ENCODE results near the gene HOXB4.

HOXB4 gene

DNA sequence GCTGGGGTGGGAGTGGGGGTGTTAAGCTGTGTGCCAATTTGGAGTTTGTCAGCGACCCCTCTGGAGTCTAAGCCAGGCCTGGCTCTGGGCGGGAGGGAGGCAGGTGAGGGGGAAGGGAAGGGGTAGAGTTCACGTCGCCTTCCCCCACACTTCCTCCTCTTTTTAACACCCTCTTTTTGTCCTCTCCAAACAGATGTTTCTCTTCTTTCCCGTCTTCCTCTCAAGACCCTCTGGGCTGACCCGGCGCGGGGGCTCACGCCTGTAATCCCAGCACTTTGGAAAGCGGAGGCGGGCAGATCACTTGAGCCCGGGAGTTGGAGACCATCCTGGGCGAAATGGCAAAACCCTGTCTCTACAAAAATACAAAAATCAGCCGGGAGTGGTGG is 50.6 kb downstream of the HOXB4 start:
- DNase-seq = no peak

DNA sequence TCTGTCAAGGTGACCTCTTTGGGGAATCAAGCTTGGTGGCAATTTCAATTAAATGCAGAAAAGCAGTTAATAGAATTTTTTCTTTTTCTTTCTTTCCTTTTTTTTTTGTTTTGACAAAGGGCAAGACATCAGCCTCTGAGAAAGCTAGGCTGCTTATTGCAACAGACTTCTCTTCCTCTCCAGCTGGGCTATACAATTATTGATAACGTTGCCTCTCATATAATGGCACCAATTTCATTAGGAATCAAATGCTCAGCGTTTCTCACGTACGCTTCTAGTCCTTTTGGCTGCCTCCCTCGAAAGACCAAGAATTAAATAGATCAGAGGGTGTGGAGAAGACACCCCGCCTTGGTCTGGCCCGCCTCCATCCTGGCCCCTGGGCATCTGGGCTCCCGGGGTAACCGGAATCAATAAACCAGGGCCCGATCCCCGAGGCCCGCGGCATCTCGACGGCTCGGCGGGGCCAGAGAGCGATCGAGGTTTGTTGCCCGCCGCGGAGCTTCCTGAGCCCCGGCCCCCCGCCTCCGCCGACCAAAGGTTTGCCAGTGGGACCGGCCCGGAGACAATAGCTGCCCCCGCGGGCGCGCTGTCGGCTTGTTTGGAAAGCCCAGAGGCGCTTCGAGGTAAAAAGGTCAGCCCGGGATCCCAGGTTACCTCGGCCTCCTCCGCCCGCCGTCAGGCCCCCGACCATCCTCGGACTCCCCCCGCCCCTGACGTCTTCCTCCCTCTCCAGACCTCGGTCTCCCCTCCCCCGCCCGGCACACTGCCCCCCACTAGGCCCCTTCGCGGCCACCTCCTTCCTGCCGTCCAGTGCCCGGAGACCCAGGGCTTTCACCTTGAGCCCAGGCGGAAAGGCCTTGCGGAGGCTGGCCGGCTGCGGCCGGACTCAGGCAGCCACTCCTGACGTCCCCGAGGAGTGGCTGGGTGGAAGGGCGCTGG is 51.3 kb downstream of the HOXB4 start:
- DNase-seq = no peak
